HepG2 (cell line): ENCODE results near the gene ZNF175. TPM values are rescaled to one million over a fixed set of nuclear protein-coding genes. Genes with fewer than 3 reads are reported as not detected.

Experiments used
- ATAC-seq: fragments of 200-7000 bp; cut with Tn5 transposase; 3 replicates; pipeline ENCODE4 v1.9.1; 2020; ENCODE audit warnings: mild to moderate bottlenecking, moderate library complexity
- BruUV-seq: library from RNA; stranded (reverse); fragments of 400-500 nt; replicated peaks from 2 replicates; lab custom pipeline; 2021; lab: Mats Ljungman, UMichigan
- CTCF ChIA-PET: fragments of 300-600 bp; formaldehyde crosslinking; extraction: SDS; loops from one replicate; lab custom pipeline; 2021; ENCODE audit warnings: low total read pairs, inconsistent platforms, low intra/inter-chr PET ratio; lab: Yijun Ruan, JAX
- POLR2A ChIA-PET: fragments of 350-600 bp; sonication (Branson Sonifier 250); formaldehyde crosslinking; loops from one replicate; lab custom pipeline; 2020; ENCODE audit warnings: antibody characterized with exemption, inconsistent platforms; lab: Yijun Ruan, JAX
- DNase-seq: peaks from one replicate; pipeline ENCODE4 v3.0.0-alpha.2; 2015; ENCODE audit warnings: low spot score
- FAIRE-seq: peaks from 3 replicates; lab custom pipeline; 2011; peaks lifted over from hg19 to GRCh38; lab: Jason Lieb, UNC
- H2AFZ ChIP-seq: one replicate; pipeline ENCODE4 v1.6.1; 2011; ENCODE audit warnings: low read length, inconsistent platforms
- H3K27ac ChIP-seq: fragments of 300-600 bp; 3 replicates; pipeline ENCODE4 v1.8.0; 2011; ENCODE audit warnings: mixed run types, mild to moderate bottlenecking, mixed read lengths, low read length, inconsistent platforms; ENCODE audit not compliant: insufficient read depth; ENCODE audit errors: extremely low read length
- H3K27me3 ChIP-seq, 2 experiments: fragments of 200-600 bp in 1 of 2; 2 replicates in 1 of 2; 3 replicates in 1 of 2; pipeline versions ENCODE4 v1.6.0 to v1.8.0; 2011; ENCODE audit warnings: low read length in 2 of 2, mild to moderate bottlenecking in 2 of 2, moderate library complexity in 2 of 2, inconsistent platforms in 1 of 2; ENCODE audit not compliant: insufficient read depth in 2 of 2, control insufficient read depth in 1 of 2
- H3K36me3 ChIP-seq, 2 experiments: fragments of 200-600 bp in 1 of 2; replicated peaks in 1 of 2; 2 replicates in 1 of 2; 3 replicates in 1 of 2; pipeline versions ENCODE4 v1.5.1 to v1.8.0; 2011; ENCODE audit warnings: low read length in 2 of 2, inconsistent platforms in 1 of 2; ENCODE audit not compliant: insufficient read depth in 2 of 2, control insufficient read depth in 1 of 2
- H3K4me1 ChIP-seq: 2 replicates; pipeline ENCODE4 v1.5.1; 2012; ENCODE audit warnings: low read length, inconsistent platforms; ENCODE audit not compliant: insufficient read depth
- H3K4me2 ChIP-seq: 2 replicates; pipeline ENCODE4 v1.6.0; 2011; ENCODE audit warnings: low read depth, low read length, inconsistent platforms
- H3K4me3 ChIP-seq, 3 experiments: fragments of 200-600 bp in 1 of 3; sonication (generic), shearing (Covaris generic) in 1 of 3; replicated peaks in 1 of 3; 2 replicates each; pipeline ENCODE4 v1.5.1; 2011 to 2016; ENCODE audit warnings: low read length in 3 of 3, inconsistent platforms in 2 of 3, low read depth in 2 of 3, mild to moderate bottlenecking in 2 of 3, control low read depth in 1 of 3, mixed read lengths in 1 of 3; ENCODE audit not compliant: insufficient read depth in 1 of 3
- H3K79me2 ChIP-seq: one replicate; pipeline ENCODE4 v1.6.1; 2011; ENCODE audit warnings: low read length, inconsistent platforms; ENCODE audit not compliant: insufficient read depth
- H3K9ac ChIP-seq: 2 replicates; pipeline ENCODE4 v1.6.0; 2011; ENCODE audit warnings: mild to moderate bottlenecking, low read depth, low read length, inconsistent platforms; ENCODE audit not compliant: insufficient read depth
- H3K9me3 ChIP-seq: 2 replicates; pipeline ENCODE4 v1.5.1; 2012; ENCODE audit warnings: mild to moderate bottlenecking, low read length
- H4K20me1 ChIP-seq: 2 replicates; pipeline ENCODE4 v1.6.0; 2011; ENCODE audit warnings: inconsistent platforms, mild to moderate bottlenecking, low read length, moderate library complexity; ENCODE audit not compliant: insufficient read depth
- ESRRA ChIP-seq: sonication (generic); formaldehyde crosslinking; IDR thresholded peaks from 2 replicates; pipeline ENCODE4 v1.5.1; 2020; ENCODE audit warnings: mild to moderate bottlenecking, low read depth, missing genetic modification reagents
- ZHX2 ChIP-seq, 2 experiments: sonication (generic) in 1 of 2; formaldehyde crosslinking in 1 of 2; IDR thresholded peaks; 2 replicates each; pipeline versions ENCODE4 v1.6.1 to v1.9.0; 2014 to 2022; ENCODE audit warnings: antibody characterized with exemption in 1 of 2, borderline replicate concordance in 1 of 2, inconsistent platforms in 1 of 2, low read depth in 1 of 2, missing genetic modification reagents in 1 of 2
- WGBS: methylation state at CpG from one replicate; pipeline ENCODE4 v1.1.6; 2017; ENCODE audit warnings: low lambda C conversion rate; 5-methylcytosine and 5-hydroxymethylcytosine counted together
- in situ Hi-C: cut with HindIII; loops from 2 replicates; pipeline ENCODE4 v1.10.0; 2017; ENCODE audit warnings: low pct_unique_long_range_greater_than_20kb; ENCODE audit not compliant: extremely low pct_ligation_motif_present
- intact Hi-C: fragments of 100-400 bp; cut with micrococcal nuclease; formaldehyde crosslinking; loops from one replicate; pipeline ENCODE4 v1.10.0; 2022; ENCODE audit not compliant: unreplicated experiment
- polyA plus RNA-seq, 8 experiments: library from polyadenylated mRNA; depleted of rRNA in 3 of 8; stranded (reverse) in 7 of 8; unstranded in 1 of 8; fragments of >200 nt; fragmentation: Illumina TruSeq in 4 of 8; extraction: Trizol in 4 of 8; gene quantifications; 2 replicates each; pipeline versions ENCODE4 v1.2.1 to v1.2.3, GENCODE V29; 2011 to 2016; ENCODE audit warnings: low read depth in 4 of 8, missing spikeins in 1 of 8, mixed read lengths in 1 of 8; ENCODE audit not compliant: insufficient read depth in 1 of 8
- total RNA-seq, 5 experiments: library from RNA; depleted of rRNA; stranded (reverse); fragments of >200 nt; fragmentation: Illumina TruSeq; extraction: Trizol; gene quantifications; 2 replicates each; pipeline ENCODE4 v1.2.3, GENCODE V29; 2016; ENCODE audit warnings: low read depth in 1 of 5

Gene ZNF175
- total and polyA plus RNA-seq, 2 of the 13 experiments (the other 11 are each of a cell fraction or from before 2014, with no cell fraction given): 1.2 to 1.5 TPM

GRCh38 chr19:51571599-51571998 is 516 bp downstream of the ZNF175 start:
- intact Hi-C loops (no loop called here), in situ Hi-C loops (no loop called here)
- Histone ChIP-seq H2AFZ (no peak overlapping the region), H3K9ac (peak overlapping the region; percentile 64; the same call in 1 of the 2 replicates), H3K79me2 (no peaks in the 10 kb centered on the region), H3K36me3 (no peaks in the 10 kb centered on the region), H3K4me2 (peak overlapping the region; percentile 80), H3K27me3 (peaks cover 0 to under 1% of the 10 kb centered on the region in 2 experiments; a peak in 1 of 5 replicates), H3K9me3 (no peaks in the 10 kb centered on the region), H3K27ac (no peak overlapping the region), H3K4me1 (peaks cover 9% of the 10 kb centered on the region), H3K4me3 (peak overlapping the region; percentile 65 to 75 (median 70)), H4K20me1 (no peaks in the 10 kb centered on the region)
- DNase-seq (no peak), ATAC-seq (no peak), FAIRE-seq (no peak)
- CTCF ChIA-PET: no interaction called here
- BruUV-seq: TSS peak; percentile 57
- WGBS: 45% methylated on average over 8 of the region's 8 CpGs
- POLR2A ChIA-PET: no interaction called here
- TF ChIP-seq ZHX2 (IDR thresholded peaks at IDR 0.05; ENCODE audit: low read depth) (no peak), ZHX2 (CRISPR knock-in tag; IDR thresholded peaks at IDR 0.05; ENCODE audit: borderline replicate concordance) (no peak), ESRRA (CRISPR knock-in tag) (no peak)
- TF ChIP-seq, all 625 proteins: peak for 0
